Measurements from ENCODE around the gene OR4K15. TPM values are rescaled to one million over a fixed set of nuclear protein-coding genes. Genes with fewer than 3 reads are reported as not detected.

The OR4K15 gene
- total and polyA plus RNA-seq, 2 of the 13 experiments (the other 11 are each of a cell fraction or from before 2014, with no cell fraction given), result not detected

GRCh38 chr14:19975291-19975690 is at the start of gene OR4K15 (continued):
- no peak for TF ChIP-seq ZNF770 (CRISPR knock-in tag; IDR thresholded peaks at IDR 0.05)
- no peak for TF ChIP-seq ZNF296 (CRISPR knock-in tag; conservative IDR thresholded peaks at IDR 0.05)
- TF ChIP-seq ZNF564 (CRISPR knock-in tag; IDR thresholded peaks at IDR 0.05), result no peak
- no peak for TF ChIP-seq POLR2AphosphoS2 (IDR thresholded peaks at IDR 0.05; ENCODE audit: low read depth, low read length)
- TF ChIP-seq, protein P1, sequence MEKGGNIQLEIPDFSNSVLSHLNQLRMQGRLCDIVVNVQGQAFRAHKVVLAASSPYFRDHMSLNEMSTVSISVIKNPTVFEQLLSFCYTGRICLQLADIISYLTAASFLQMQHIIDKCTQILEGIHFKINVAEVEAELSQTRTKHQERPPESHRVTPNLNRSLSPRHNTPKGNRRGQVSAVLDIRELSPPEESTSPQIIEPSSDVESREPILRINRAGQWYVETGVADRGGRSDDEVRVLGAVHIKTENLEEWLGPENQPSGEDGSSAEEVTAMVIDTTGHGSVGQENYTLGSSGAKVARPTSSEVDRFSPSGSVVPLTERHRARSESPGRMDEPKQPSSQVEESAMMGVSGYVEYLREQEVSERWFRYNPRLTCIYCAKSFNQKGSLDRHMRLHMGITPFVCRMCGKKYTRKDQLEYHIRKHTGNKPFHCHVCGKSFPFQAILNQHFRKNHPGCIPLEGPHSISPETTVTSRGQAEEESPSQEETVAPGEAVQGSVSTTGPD (CRISPR knock-in tag; IDR thresholded peaks at IDR 0.05), result no peak
- no peak for TF ChIP-seq JUNB (CRISPR knock-in tag; IDR thresholded peaks at IDR 0.05; ENCODE audit: borderline replicate concordance)
- no peak for TF ChIP-seq ATF7 (IDR thresholded peaks at IDR 0.05)
- no peak for TF ChIP-seq ATF7 (CRISPR knock-in tag; IDR thresholded peaks at IDR 0.05)
- TF ChIP-seq MYC (CRISPR knock-in tag; IDR thresholded peaks at IDR 0.05; ENCODE audit: borderline replicate concordance), result no peak
- TF ChIP-seq NAIF1 (CRISPR knock-in tag; IDR thresholded peaks at IDR 0.05; ENCODE audit: borderline replicate concordance), result no peak
- TF ChIP-seq CEBPZ (IDR thresholded peaks at IDR 0.05; ENCODE audit: low read length), result no peak
- TF ChIP-seq ZBTB44 (CRISPR knock-in tag; IDR thresholded peaks at IDR 0.05), result no peak

Data from HepG2 (cell line).